ENCODE data around the gene COL6A2. TPM values are rescaled to one million over a fixed set of nuclear protein-coding genes. Genes with fewer than 3 reads are reported as not detected.

The COL6A2 gene
- total RNA-seq, 1 donor from 2014 or later: 114 TPM

- peak; percentile 68 for DNase-seq (ENCODE audit: extremely low spot score, unreplicated experiment)
- TF ChIP-seq CTCF (conservative IDR thresholded peaks at IDR 0.05): no peak
These were observed 14.2 kb downstream of the COL6A2 start for GRCh38 chr21:46111857-46112724.

GRCh38 chr21:46112725-46113215, 14.9 kb downstream of the COL6A2 start:
- no peaks in the 10 kb centered on the region for H3K27me3 Mint-ChIP-seq
- no peak overlapping the region for H3K27ac Mint-ChIP-seq
- peaks cover 6% of the 10 kb centered on the region for H3K36me3 Mint-ChIP-seq
- no peaks in the 10 kb centered on the region for H3K4me1 Mint-ChIP-seq (ENCODE audit: unreplicated experiment)
- no peak overlapping the region for H3K4me3 Mint-ChIP-seq
- DNase-seq (ENCODE audit: extremely low spot score, unreplicated experiment): peak; percentile 63
- peaks cover 7% of the 10 kb centered on the region for H3K9me3 Mint-ChIP-seq
- no peak for TF ChIP-seq CTCF (conservative IDR thresholded peaks at IDR 0.05)

More at GRCh38 chr21:46111857-46112724, 14.2 kb downstream of the COL6A2 start:
- no peak overlapping the region for H3K27ac Mint-ChIP-seq
- no peak overlapping the region for H3K4me3 Mint-ChIP-seq
- no peaks in the 10 kb centered on the region for H3K27me3 Mint-ChIP-seq
- peaks cover 6% of the 10 kb centered on the region for H3K36me3 Mint-ChIP-seq
- no peaks in the 10 kb centered on the region for H3K4me1 Mint-ChIP-seq (ENCODE audit: unreplicated experiment)
- H3K9me3 Mint-ChIP-seq: peaks cover 7% of the 10 kb centered on the region

- no peak for TF ChIP-seq CTCF (conservative IDR thresholded peaks at IDR 0.05)
- no peaks in the 10 kb centered on the region for H3K27me3 Mint-ChIP-seq
- H3K9me3 Mint-ChIP-seq: peaks cover under 1% of the 10 kb centered on the region
- H3K27ac Mint-ChIP-seq: no peak overlapping the region
- H3K36me3 Mint-ChIP-seq: peaks cover 3% of the 10 kb centered on the region
- no peaks in the 10 kb centered on the region for H3K4me1 Mint-ChIP-seq (ENCODE audit: unreplicated experiment)
- H3K4me3 Mint-ChIP-seq: no peak overlapping the region
- no peak for DNase-seq (ENCODE audit: extremely low spot score, unreplicated experiment)
These were observed 15.7 kb downstream of the COL6A2 start for GRCh38 chr21:46113497-46114176.

GRCh38 chr21:46114963-46115362, 17.1 kb downstream of the COL6A2 start:
- no peak for TF ChIP-seq CTCF (conservative IDR thresholded peaks at IDR 0.05)
- DNase-seq (ENCODE audit: extremely low spot score, unreplicated experiment): peak; percentile 57
- no peak overlapping the region for H3K4me3 Mint-ChIP-seq
- no peaks in the 10 kb centered on the region for H3K9me3 Mint-ChIP-seq
- no peak overlapping the region for H3K27ac Mint-ChIP-seq
- no peaks in the 10 kb centered on the region for H3K4me1 Mint-ChIP-seq (ENCODE audit: unreplicated experiment)
- H3K36me3 Mint-ChIP-seq: peaks cover 3% of the 10 kb centered on the region
- H3K27me3 Mint-ChIP-seq: no peaks in the 10 kb centered on the region

- Mint-ChIP-seq H3K9me3 (no peaks in the 10 kb centered on the region), H3K27ac (no peak overlapping the region), H3K36me3 (peaks cover 3% of the 10 kb centered on the region), H3K27me3 (no peaks in the 10 kb centered on the region), H3K4me1 (ENCODE audit: unreplicated experiment) (no peaks in the 10 kb centered on the region), H3K4me3 (no peak overlapping the region)
- peak; percentile 54 for DNase-seq (ENCODE audit: extremely low spot score, unreplicated experiment)
- TF ChIP-seq CTCF (conservative IDR thresholded peaks at IDR 0.05): no peak
These were observed 17.7 kb downstream of the COL6A2 start for GRCh38 chr21:46115441-46116188.
